Measurements from ENCODE around the gene DLGAP4. TPM values are rescaled to one million over a fixed set of nuclear protein-coding genes. Genes with fewer than 3 reads are reported as not detected.

DLGAP4 gene
- polyA plus RNA-seq, 2 of the 4 experiments (the other 2 are of a cell fraction): 11.9 to 36.7 TPM

DNA sequence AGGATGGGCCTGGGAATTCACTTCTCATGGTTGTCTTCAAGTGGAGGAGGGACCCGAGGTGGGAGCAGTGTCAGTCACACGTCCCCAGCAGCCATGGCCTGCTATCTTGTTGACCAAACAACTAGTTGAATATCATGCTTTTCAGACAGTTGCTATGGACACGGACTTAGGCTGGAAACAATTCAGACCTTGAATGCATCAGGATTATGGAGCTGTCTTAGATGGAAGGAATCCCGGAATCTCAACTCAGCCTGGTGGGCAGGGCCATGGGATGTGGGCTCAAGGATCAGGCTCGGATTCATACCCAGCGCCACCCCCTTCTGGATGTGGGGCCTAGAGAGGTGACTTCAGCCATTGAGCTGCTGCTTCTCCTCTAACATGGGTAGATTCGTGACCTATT is 112.6 kb downstream of the DLGAP4 start:
- Histone ChIP-seq H3K4me1 (no peaks in the 10 kb centered on the region), H3K4me3 (no peak overlapping the region), H3K9me3 (no peaks in the 10 kb centered on the region), H3K4me2 (no peak overlapping the region), H3K27ac (no peak overlapping the region)
- FAIRE-seq (no peak), ATAC-seq (no peak), DNase-seq (ENCODE audit: low read depth in 1 of 2, low spot score in 1 of 2) (no peak)
- ChIA-PET POLR2A (no interaction called here), CTCF (interaction anchor here (0.6 to 2.2 kb wide), 4 partner anchors 21 to 263 kb away, joined by 3 to 10 read pairs (median 4); no protein-coding TSS in a partner anchor)
- 33% methylated on average over 7 of the region's 7 CpGs for WGBS (ENCODE audit: missing lambda C conversion rate)
- no peak for TF ChIP-seq RNF2 (IDR thresholded peaks at IDR 0.05; ENCODE audit: borderline replicate concordance, low read depth)
- no peak for TF ChIP-seq NR3C1 (IDR thresholded peaks at IDR 0.05)
- no peak for TF ChIP-seq POLR2AphosphoS2 (conservative IDR thresholded peaks at IDR 0.05; ENCODE audit: low read length)
- no peak for TF ChIP-seq HEYL (CRISPR knock-in tag; IDR thresholded peaks at IDR 0.05)
- TF ChIP-seq SREBF2 (IDR thresholded peaks at IDR 0.05): no peak
- no peak for TF ChIP-seq POLR2A (IDR thresholded peaks at IDR 0.05; ENCODE audit: low read length)
- no peak for TF ChIP-seq FOSL2 (IDR thresholded peaks at IDR 0.05)
- no peak for TF ChIP-seq FOSL2 (CRISPR knock-in tag; IDR thresholded peaks at IDR 0.05)
- no peak for TF ChIP-seq HOXB13 (CRISPR knock-in tag; IDR thresholded peaks at IDR 0.05; ENCODE audit: low read depth)
- TF ChIP-seq REST (IDR thresholded peaks at IDR 0.05): no peak

- H3K4me2 ChIP-seq: no peak overlapping the region
- CTCF ChIA-PET: no interaction called here
- no peak for TF ChIP-seq EP300 (IDR thresholded peaks at IDR 0.05)
- TF ChIP-seq RAD21 (conservative IDR thresholded peaks at IDR 0.05 in 1 of 2, IDR thresholded peaks at IDR 0.05 in 1 of 2): no peak
- no peak for TF ChIP-seq HOXB13 (CRISPR knock-in tag; IDR thresholded peaks at IDR 0.05; ENCODE audit: low read depth)
- TF ChIP-seq KDM5A (IDR thresholded peaks at IDR 0.05): no peak
- WGBS (ENCODE audit: missing lambda C conversion rate): 53% methylated on average over 13 of the region's 13 CpGs
- no peaks in the 10 kb centered on the region for H3K4me1 ChIP-seq
- H3K4me3 ChIP-seq: no peak overlapping the region
- POLR2A ChIA-PET: no interaction called here
- H3K9me3 ChIP-seq: no peaks in the 10 kb centered on the region
- ATAC-seq (peak; percentile 29 to 37; a peak in 2 of 6 replicates), DNase-seq (ENCODE audit: low read depth in 1 of 2, low spot score in 1 of 2) (peak in 1 of 2 experiments; percentile 17), FAIRE-seq (no peak)
- no peak overlapping the region for H3K27ac ChIP-seq
Observed at GRCh38 chr20:36421641-36422040, 115.5 kb downstream of the DLGAP4 start.

GRCh38 chr20:36424314-36424713 is 118.2 kb downstream of the DLGAP4 start:
- 56% methylated on average over 3 of the region's 3 CpGs for WGBS (ENCODE audit: missing lambda C conversion rate)

More at GRCh38 chr20:36424314-36424713, 118.2 kb downstream of the DLGAP4 start:
- no peaks in the 10 kb centered on the region for H3K9me3 ChIP-seq
- ATAC-seq: peak; percentile 36 to 51; a peak in 4 of 6 replicates
- no peak for DNase-seq (ENCODE audit: low read depth in 1 of 2, low spot score in 1 of 2)
- FAIRE-seq: no peak
- ChIA-PET POLR2A (no interaction called here), CTCF (interaction anchor here (1.2 to 2.5 kb wide), 3 partner anchors 15 to 151 kb away, joined by 3 to 17 read pairs (median 6); no protein-coding TSS in a partner anchor)
- no peak overlapping the region for H3K4me2 ChIP-seq
- H3K27ac ChIP-seq: no peak overlapping the region
- H3K4me3 ChIP-seq: no peak overlapping the region
- no peak for TF ChIP-seq EHMT2 (IDR thresholded peaks at IDR 0.05; ENCODE audit: low read depth)
- no peak for TF ChIP-seq RNF2 (IDR thresholded peaks at IDR 0.05; ENCODE audit: borderline replicate concordance, low read depth)
- TF ChIP-seq HOXB13 (CRISPR knock-in tag; IDR thresholded peaks at IDR 0.05; ENCODE audit: low read depth): no peak
- no peak for TF ChIP-seq POLR2A (IDR thresholded peaks at IDR 0.05; ENCODE audit: low read length)
- TF ChIP-seq, protein P1, sequence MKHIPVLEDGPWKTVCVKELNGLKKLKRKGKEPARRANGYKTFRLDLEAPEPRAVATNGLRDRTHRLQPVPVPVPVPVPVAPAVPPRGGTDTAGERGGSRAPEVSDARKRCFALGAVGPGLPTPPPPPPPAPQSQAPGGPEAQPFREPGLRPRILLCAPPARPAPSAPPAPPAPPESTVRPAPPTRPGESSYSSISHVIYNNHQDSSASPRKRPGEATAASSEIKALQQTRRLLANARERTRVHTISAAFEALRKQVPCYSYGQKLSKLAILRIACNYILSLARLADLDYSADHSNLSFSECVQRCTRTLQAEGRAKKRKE (CRISPR knock-in tag; IDR thresholded peaks at IDR 0.05; ENCODE audit: low read depth): no peak
- TF ChIP-seq CHD4 (IDR thresholded peaks at IDR 0.05; ENCODE audit: borderline replicate concordance): no peak
- TF ChIP-seq NR3C1 (IDR thresholded peaks at IDR 0.05): no peak
- TF ChIP-seq MYC (IDR thresholded peaks at IDR 0.05; ENCODE audit: borderline replicate concordance, low read length): no peak
- no peak for TF ChIP-seq EP300 (IDR thresholded peaks at IDR 0.05)
- TF ChIP-seq ZFP36 (IDR thresholded peaks at IDR 0.05; ENCODE audit: borderline replicate concordance, partially characterized antibody): no peak
- no peak for TF ChIP-seq NPAS2 (CRISPR knock-in tag; IDR thresholded peaks at IDR 0.05; ENCODE audit: borderline replicate concordance)
- TF ChIP-seq RCOR1 (IDR thresholded peaks at IDR 0.05; ENCODE audit: low read depth, low read length): no peak
- TF ChIP-seq FOSL2 (IDR thresholded peaks at IDR 0.05): no peak
- TF ChIP-seq FOSL2 (CRISPR knock-in tag; IDR thresholded peaks at IDR 0.05): no peak
- no peak for TF ChIP-seq E2F6 (IDR thresholded peaks at IDR 0.05; ENCODE audit: borderline replicate concordance, low read depth)
- no peaks in the 10 kb centered on the region for H3K4me1 ChIP-seq
